HG02759 (cell line): Measurements from ENCODE around the gene LYST.

Source experiments
- ATAC-seq: cut with Tn5 transposase; IDR thresholded peaks from one replicate; pipeline ENCODE4 v1.9.1; 2021; ENCODE audit warnings: mild to moderate bottlenecking, moderate library complexity; ENCODE audit not compliant: unreplicated experiment

LYST gene

DNA sequence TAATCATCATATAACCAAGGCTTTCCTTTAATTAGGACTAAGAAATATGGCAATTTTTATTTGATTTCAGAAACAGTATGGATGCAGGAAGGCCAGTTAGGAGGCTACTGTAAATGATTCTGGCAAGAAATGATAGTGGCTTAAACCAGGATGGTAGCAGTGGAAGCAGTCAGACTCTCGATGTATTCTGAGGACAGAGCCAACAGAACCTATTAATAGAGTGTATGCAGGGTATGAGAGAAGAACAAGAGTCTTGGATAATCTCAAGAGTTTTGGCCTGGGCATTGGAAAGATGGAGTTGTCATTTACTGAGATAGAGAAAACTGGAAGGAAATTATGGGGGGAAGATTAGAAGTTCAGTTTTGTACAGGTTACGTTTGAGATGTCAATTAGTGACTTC lies 143.8 kb downstream of the LYST start:
- ATAC-seq = no peak

DNA sequence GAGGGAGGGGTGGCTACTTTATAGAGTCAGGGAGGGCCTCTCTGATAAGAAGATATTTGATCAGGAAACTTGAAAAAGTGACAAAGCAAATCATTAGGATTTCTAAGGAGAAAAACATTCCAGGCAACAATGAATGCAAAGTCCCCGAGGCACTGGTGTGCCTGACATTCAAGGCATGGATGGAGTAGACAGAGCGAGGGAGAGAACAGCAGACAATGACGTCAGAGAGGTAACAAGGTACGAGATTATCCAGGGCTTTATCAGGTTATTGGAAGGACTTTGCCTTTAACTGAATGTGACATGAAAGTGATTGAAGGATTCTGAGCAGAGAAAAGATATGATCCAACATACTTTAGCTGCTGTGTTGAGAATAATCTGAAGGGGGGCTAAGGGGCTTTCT lies 144.7 kb downstream of the LYST start:
- no peak for ATAC-seq

DNA sequence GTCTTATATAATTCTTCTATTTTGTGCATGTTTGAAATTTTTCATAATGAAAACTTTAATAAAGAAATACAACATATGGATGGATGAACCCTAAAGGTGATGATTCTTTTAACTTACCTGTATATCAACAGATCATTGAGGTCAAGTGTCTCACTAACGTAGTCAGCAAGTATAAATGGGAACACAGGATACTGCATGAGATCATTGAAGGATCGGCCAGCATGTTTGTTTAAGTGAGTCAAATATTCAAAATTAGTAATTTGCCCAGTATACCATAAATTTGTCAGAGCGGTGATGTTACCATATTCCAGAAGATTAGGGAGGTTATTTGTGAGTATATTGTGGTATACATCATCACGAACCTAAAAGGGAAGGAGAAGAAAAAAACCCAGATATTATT lies 146.2 kb downstream of the LYST start:
- no peak for ATAC-seq

DNA sequence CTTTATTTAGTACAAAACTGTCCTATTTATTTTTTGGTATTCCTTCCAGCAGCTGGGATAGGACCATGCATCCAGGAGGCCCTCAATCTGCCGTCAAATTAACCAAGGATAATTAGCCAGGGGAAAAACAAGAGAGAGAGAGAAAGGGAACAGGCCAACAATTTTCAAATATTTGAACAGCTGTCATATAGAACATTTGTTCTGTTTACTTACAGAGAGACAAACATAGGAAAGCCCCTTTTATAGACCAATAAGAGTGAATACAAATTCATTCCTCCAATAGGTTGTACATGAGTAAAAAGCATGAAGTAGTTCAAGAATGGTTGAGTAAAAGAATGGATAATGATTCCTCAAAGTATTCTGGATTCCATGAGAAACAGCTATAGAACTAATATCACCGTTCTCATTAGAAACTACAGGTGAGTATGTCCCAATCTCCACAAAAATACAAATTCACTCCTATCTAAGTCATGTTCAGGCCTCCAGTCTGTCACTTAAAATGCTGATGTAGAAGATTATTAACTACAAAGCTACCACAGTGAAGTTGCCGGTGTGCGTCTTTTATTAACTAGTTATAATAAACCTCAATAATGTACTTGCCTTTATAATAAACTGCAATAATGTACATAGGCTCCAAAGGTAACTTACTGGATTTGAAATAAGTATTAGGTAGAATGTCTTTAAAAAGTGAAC lies 152.4 kb downstream of the LYST start:
- ATAC-seq = no peak

- no peak for ATAC-seq
Observed at GRCh38 chr1:235712812-235713211, 153.9 kb downstream of the LYST start.

GRCh38 chr1:235710687-235711086 lies 156.0 kb downstream of the LYST start:
- no peak for ATAC-seq

GRCh38 chr1:235709018-235709417 lies 157.7 kb downstream of the LYST start:
- ATAC-seq = no peak

DNA sequence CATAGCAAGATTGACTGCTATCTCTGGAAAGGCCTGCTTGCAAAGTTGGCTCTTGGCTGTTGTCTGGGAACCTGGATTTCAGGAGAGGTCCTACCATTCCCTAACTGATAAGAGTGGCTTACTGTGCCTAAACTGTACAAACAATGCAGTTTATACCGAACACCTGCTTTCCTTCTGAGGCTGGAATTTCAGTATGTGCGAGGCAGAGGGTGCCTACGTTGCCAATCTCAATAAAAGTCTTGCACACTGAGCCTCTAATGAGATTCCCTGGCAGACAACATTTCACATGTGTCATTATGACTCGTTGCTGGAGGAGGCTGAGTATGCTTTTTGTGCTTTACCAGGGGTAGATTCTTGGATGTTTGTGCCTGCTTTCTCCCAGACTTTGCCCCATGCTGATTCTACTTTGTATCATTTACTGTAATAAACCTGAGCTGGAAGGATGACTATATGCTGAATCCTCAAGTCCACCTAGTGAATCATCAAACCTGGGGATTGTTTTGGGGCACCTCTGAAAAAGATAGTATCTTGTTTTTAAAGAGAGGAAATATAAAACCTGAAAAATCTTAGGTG lies 158.2 kb downstream of the LYST start:
- ATAC-seq = no peak

- ATAC-seq = no peak
Observed at GRCh38 chr1:235703506-235703905, 163.2 kb downstream of the LYST start.

GRCh38 chr1:235702412-235702811 lies 164.3 kb downstream of the LYST start:
- no peak for ATAC-seq

DNA sequence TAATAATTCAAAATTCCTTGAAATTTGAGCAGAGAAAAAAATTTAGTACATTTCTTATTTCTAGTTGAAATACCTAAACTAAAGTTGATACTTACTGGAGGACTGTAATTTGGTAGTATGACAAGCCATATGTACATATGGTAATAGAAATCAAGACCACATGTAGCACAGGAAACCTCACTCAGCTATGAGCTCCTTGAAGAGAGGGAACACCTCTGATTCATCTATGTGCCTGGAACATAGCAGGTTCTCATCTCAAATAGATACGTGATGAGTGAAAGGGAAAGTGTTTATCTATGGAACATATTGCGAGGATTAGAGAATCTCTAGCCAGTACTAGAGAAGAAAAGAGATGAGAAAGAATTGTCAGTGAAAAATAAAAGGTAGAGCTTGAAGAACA lies 169.2 kb downstream of the LYST start:
- ATAC-seq = no peak

DNA sequence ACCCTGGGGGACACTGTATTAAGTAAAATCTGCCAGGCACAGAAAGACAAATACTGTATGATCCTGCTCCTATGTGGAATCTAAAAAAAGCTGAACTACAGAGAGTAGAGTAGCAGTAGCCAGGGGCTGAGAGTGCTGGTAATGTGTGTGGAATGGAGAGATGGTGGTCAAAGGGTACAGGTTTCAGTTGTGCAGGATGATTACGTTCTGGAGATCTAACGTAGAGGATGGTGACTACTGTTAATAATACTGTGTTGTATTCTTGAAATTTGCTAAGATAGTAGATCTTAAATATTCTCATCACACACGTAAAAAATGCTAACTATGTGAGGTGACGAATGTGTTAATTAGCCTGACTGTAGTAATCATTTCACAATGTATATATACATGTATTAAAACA lies 177.3 kb downstream of the LYST start:
- ATAC-seq = no peak

DNA sequence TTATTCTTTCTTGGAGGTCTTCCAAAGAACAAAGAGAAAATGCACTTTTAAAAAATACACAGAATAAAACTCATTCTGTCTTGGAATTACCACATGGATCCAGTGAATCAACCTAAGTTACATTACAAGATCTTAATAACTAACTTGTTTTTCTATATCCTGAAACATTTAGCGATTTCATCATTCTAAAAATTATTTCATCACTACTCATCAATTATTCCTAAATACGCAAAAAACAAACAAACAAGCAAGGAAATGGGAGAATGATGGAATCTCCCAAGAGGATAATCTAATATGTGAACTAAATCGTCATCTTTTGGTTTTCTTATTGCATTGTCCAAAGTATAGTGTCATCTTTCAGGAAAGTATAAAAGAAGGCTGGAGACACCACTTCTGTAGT lies 178.6 kb downstream of the LYST start:
- no peak for ATAC-seq

DNA sequence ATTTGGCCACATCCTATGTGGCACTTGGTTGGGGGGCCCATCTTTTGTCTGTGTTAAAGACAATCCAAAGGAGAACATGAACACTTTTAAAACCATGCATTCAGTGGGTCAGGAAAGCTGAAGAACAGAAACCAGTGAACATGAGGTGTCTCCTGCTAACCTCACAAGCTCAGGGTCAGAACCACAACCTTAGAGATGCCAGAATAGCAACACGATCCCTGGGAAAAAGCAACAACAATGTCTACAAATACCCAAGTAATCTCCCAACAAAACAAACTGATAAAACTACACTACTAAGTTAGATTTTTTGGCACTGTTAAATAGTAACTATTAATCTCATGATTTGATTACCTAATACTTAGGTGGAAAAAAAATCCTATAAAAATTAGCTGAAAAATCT lies 183.1 kb downstream of the LYST start:
- ATAC-seq = no peak

- no peak for ATAC-seq
Observed at GRCh38 chr1:235682216-235682615, 184.5 kb downstream of the LYST start.

DNA sequence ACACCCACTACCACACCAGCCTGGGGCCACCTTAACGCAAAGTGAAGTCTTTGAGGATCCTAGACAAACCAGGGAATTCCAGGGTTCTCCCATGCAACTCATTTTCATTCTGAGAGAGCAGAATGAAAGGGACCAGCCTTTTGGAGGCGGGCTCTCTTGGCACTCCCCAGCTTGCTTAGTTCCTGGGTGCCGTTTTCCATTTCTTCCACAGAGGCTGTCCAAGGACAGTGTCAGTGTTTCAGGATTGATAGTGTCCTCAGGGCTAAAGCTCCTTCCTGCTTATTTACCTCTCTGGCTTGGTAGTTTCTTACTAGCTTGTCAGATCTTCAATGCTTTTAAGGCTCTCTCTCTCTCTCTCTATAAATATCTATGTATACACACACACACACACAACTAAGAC lies 187.1 kb downstream of the LYST start:
- ATAC-seq = no peak

- ATAC-seq = no peak
Observed at GRCh38 chr1:235679005-235679404, 187.7 kb downstream of the LYST start.

DNA sequence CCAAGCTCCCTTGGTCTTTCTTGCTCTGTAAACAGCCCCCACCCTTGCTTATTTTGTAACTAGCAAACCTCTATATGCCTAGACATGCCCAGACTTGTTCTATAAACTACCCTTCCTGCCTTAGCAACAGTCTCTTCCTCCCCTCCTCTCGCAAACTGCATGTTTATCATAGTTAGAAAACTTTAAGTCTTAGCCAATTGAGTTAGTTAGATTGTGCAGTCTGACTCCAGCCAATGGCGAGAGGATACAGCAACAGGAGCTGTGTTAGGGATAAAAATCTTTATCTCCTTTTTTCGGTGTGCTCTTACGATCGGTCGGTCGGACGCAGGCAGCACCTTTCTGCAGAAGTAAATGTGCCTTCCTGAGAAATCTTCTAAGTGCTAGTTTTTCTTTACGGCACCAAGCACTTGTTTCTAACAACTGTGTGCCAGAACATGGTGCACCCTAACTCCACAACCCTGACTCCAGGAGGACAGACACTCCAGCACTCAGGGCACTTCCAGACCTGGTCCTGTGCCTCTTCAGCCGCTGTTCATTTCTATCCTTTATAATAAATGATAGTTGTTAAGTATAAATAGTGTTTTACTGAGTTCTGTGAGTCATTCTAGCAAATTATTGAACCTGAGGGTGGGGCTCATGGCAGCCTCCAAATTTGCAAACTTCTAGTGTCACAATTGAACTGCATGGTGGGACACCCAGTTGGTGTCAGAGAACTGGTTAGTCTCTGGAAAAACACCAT lies 191.4 kb downstream of the LYST start:
- ATAC-seq = no peak

GRCh38 chr1:235673981-235674380 lies 192.7 kb downstream of the LYST start:
- ATAC-seq = no peak

GRCh38 chr1:235671992-235672391 lies 194.7 kb downstream of the LYST start:
- no peak for ATAC-seq

DNA sequence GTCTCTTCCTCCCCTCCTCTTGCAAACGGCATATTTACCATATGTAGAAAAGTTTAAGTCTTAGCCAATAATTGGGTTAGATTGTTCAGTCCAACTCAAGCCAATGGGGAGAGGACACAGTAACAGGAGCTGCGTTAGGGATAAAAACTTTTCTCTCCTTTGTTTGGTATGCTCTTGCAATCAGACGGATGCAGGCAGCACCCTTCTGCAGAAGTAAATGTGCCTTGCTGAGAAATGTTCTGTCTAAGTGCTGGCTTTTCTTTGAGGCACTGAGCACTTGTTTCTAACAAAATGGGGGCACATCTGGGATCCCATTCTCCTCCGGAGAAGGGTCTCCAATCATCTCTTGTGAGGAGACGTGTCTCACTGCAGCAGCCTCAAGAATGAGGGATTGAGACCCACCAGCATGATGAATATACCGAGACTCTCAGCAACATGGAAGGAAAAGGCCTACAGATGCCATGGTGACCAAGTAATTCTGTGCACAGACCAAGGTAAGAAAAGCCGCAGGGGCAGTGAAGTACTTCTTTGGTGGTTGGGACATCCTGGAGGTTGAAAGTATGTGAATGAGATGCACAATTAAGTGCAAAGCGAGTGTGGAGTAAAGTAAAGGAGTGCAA lies 196.4 kb downstream of the LYST start:
- no peak for ATAC-seq

DNA sequence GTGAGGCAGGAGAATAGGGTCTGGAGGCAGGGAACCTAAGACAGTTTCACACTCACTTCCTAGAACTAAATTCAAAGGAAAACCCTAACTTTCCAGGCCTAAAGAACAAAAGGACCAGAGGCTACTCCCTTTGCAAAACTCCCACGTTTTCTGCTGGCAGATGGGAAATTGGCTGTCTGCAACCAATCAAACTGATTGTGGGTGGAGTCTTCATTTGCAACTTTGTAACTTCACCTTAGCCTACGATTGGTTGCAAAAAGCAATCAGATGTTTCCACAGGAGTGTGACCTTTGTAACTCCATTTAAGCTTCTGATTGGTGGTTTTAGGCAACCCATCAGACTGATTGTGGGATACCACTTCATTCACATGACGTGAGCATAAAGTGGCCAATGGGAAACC lies 197.4 kb downstream of the LYST start:
- ATAC-seq = no peak
